ENCODE results near the gene CDK6.

Gene CDK6

DNA sequence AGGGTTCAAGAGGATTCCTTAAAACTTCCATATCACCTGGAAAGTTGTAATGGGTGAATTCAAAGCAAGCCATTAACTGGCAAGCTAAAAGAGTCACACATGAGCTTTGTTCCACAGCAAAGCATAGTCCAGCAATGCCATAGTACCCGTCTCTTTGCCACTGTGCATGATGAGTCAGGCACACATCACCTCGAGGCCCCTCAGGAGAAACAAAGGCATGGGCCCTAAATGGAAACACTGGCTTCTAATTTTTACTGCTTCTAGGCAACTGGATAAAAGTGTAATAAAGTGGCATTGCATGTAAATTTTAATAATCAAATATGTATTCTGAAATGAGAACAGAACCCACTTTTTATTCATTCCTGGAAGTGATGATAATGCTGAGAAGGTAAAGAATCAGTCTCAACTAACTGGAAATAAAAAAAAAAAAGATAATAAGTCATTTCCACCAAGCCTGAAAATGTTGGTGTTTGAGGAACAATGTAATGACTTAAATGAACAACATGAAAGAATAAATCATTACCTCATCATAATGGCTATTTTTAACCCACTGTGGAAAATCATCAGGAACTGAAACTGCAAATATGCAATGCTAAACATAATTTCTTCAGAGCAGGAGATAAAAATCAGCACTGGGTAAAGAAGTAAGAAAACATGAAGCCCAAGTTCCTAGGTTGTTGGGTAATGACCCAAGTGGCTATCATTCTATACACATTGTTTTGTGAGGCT is 104.9 kb downstream of the CDK6 start:
- DNase-seq (ENCODE audit: low read depth) = peak; percentile 55
- no peak for TF ChIP-seq CTCF (IDR thresholded peaks at IDR 0.05; ENCODE audit: low read length, missing control alignments)

GRCh38 chr7:92730808-92731207 is 105.6 kb downstream of the CDK6 start:
- no peak for TF ChIP-seq CTCF (IDR thresholded peaks at IDR 0.05; ENCODE audit: low read length, missing control alignments)
- H3K4me3 ChIP-seq (replicated peaks; ENCODE audit: low read depth, low read length) = no peak overlapping the region
- DNase-seq (ENCODE audit: low read depth) = no peak

More for the DNA sequence above, 104.9 kb downstream of the CDK6 start:
- H3K4me3 ChIP-seq (replicated peaks; ENCODE audit: low read depth, low read length) = no peak overlapping the region

- no peak for TF ChIP-seq CTCF (IDR thresholded peaks at IDR 0.05; ENCODE audit: low read length, missing control alignments)
- H3K4me3 ChIP-seq (replicated peaks; ENCODE audit: low read depth, low read length) = no peak overlapping the region
- no peak for DNase-seq (ENCODE audit: low read depth)
Measured at GRCh38 chr7:92729751-92730150, 106.6 kb downstream of the CDK6 start.

DNA sequence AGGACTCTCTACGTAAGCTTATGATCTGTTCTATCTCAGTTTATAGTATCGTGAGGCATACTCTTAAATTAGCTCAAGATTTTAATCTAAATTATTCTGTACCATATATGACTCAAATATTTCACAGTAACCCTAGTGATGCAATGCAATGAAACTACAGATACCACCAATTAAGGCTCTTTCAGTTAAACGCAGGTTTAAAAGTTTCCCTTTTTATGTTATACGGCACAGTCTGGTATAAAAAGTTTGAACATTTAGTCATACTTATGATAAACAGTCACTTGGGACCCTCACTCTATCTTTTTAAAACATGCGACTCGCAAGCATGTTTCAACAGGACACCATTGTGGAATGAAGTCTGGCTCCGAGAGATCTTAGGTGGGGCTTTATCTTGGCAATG is 107.2 kb downstream of the CDK6 start:
- H3K4me3 ChIP-seq (replicated peaks; ENCODE audit: low read depth, low read length) = no peak overlapping the region
- no peak for DNase-seq (ENCODE audit: low read depth)
- no peak for TF ChIP-seq CTCF (IDR thresholded peaks at IDR 0.05; ENCODE audit: low read length, missing control alignments)

- TF ChIP-seq CTCF (IDR thresholded peaks at IDR 0.05; ENCODE audit: low read length, missing control alignments) = no peak
- no peak for DNase-seq (ENCODE audit: low read depth)
- H3K4me3 ChIP-seq (replicated peaks; ENCODE audit: low read depth, low read length) = no peak overlapping the region
Measured at GRCh38 chr7:92727755-92728154, 108.6 kb downstream of the CDK6 start.

DNA sequence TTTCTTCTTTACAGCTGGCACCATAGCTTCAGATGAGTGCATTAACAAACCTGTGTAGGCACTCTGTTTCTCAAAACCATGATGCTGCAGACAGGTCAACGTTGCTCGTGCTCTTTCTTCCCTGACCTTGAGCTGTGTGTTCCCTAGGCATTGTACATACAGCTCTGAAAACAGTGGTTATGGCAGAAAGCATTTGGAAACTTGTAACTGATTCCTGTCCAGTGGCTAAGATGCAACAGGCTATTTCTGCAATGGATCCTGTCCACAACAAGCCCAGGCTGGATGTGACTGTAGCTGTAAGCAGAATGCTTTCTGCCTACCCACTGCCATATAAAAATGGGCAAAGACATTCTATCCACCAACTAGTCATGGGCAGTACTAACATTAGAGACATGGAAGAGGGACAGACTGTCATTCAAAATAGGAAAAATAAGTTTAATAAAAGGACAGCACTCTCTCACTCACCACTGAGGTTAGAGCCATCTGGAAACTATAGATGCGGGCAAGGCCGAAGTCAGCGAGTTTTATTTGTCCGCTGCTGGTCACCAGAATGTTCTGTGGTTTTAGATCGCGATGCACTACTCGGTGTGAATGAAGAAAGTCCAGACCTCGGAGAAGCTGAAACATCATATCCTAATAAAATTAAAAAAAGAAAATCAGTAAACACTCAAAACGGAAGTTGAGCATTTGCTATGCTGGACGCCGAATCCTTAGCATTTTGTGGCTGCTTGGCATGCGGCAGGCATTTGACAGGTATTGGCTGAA is 111.0 kb downstream of the CDK6 start:
- no peak for TF ChIP-seq CTCF (IDR thresholded peaks at IDR 0.05; ENCODE audit: low read length, missing control alignments)
- no peak overlapping the region for H3K4me3 ChIP-seq (replicated peaks; ENCODE audit: low read depth, low read length)
- DNase-seq (ENCODE audit: low read depth) = no peak

All from fibroblast of pulmonary artery (primary cell).